RCC 7860 (cell line): ENCODE data around the gene ZFP36L1.

Source experiments
- DNase-seq: peaks from one replicate; pipeline ENCODE4 v3.0.0-alpha.2; 2015; ENCODE audit warnings: low spot score
- FAIRE-seq: peaks from 2 replicates; lab custom pipeline; 2012; peaks lifted over from hg19 to GRCh38; lab: Jason Lieb, UNC

Gene ZFP36L1

DNA sequence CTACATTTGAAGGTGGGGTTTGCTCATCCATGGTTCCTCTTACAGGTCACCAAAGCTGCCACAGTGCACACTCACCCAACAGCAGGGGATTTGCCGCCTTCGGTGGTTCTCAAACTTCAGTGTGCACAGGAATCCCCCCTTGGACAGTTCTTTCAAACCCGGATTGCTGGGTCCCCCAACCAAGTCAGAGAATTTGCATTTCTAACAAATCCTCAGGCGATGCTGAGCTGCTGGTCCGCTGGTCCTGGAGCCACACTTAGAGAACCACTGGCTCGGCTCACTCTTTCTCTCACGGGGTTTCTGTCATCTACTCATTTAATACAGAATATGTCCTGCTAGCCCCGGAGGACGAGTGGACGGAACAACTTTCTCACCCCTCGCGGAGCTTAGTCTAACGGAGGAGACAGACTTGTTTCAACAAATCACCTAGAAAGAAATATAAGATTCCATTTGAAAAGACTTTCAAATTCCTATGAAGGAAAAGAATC is 24.1 kb upstream of the ZFP36L1 start:
- no peak for FAIRE-seq
- DNase-seq = no peak

DNA sequence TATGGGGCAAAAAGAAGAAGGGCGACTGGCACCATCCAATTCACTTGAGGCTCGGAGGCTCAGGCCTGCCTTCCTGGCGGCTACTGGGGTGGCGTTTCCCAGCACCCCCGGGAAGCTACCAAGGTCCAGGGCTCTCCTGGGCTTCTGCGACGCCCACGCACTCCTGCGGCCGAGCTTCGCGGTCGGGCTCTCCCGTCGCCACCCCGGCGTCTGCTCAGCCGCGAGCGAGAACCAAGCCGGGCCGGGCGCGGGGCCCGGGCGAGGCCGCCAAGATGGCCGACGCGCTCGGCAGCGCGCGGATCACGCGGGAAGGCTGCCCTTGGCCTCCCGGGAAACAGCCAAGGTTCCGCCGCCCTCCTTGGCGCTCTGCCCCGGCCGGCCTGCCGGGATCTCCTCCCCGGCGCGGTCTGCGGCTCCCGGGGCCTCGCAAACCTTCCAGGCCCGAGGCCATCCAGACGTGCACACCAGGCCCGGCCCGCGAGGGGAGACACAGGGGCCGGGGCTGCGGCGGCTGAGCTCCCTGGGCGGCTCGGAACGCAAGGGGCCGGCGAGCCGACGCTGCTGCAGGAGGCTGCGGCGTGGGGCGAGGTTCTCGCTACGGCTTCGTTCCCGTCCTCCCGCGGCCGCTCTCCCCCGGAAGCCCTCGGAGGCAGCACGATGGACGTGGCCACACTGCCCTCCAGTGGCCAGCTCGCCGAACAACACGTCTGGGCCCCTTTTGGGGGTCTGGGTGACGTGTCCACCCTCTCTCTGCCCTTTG is 23.5 kb upstream of the ZFP36L1 start:
- peak; percentile 65 for DNase-seq
- FAIRE-seq = no peak

- DNase-seq = no peak
- no peak for FAIRE-seq
Observed at GRCh38 chr14:68815298-68816182, 22.7 kb upstream of the ZFP36L1 start.

DNA sequence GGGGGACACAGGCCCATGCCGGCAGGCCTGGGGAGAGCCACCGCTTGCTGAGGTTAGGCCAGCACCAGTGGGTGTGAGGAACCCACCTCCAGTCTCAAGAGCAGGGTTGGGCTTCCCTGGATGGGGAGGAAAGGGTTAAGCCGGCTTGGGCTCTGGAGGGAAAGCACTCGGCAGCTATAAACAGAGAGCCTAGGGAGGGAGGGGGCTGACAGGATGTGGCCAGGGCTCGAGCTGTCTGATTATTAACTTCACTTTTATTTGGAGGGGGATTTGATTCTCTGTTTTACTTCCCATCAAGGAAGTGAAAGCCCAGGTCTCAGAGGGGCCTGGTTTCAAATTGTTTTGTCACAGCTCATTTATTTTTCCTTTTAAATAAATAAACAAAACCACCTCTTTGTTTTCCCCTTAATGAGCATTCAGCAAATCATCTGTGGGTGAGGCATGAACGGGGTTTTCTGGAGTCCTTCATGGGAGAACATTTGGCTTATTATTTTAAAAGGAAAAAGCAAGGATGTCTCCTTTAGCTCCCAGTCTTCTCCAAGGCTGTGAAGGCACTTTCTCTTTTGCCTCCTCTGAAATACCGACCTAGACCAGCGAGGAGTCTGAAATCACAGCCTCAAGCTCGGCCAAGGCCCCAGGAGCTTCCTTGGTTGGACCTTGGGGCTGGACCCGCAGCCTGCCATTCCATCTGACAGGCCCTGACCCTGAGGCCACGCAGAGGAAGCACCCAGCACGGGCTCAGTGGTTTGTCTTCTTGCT is 21.9 kb upstream of the ZFP36L1 start:
- FAIRE-seq (peak; percentile 65), DNase-seq (peak; percentile 78)

DNA sequence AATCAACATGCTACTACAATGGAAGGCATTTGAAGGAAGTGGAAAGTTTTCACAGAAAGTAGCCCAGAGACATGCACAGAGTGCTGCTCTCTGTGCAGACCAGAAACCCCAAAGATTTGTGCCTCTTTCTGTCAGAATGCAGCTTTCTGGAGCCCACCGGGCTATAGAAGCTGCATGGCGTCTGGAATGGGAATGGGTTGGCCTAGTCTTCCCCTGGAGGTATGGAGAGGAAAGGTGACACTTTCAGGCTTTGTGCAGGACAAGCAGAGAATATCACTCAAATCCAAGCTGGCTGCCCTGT is 21.3 kb upstream of the ZFP36L1 start:
- DNase-seq (no peak), FAIRE-seq (no peak)

DNA sequence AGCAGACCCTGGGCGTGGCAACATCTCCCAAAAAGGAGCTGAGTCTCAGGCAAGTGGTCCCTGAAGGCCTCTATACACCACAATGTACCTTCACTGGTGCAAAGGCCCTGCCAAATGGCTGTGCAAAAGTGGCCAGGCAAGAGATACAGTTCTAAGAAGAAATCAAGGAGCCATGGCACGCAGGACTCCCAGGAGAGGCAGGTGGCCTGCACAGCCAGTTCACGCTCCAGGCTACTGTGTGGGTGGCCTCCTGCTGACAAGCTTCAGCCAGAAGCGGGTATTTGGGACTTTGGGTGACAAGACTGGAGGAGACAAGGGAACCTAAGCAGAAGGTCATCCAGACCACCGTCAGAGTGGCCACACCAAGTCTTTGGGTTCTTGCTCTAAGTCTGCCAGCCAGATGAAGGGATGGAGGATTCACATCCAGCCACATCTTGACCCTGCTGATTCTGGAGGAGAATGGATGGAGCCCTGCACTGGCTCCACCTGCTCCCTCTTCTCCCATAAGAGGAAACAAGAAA is 20.5 kb upstream of the ZFP36L1 start:
- no peak for DNase-seq
- FAIRE-seq = no peak

GRCh38 chr14:68811171-68811570 is 18.3 kb upstream of the ZFP36L1 start:
- FAIRE-seq = no peak
- DNase-seq = no peak

- FAIRE-seq (no peak), DNase-seq (no peak)
Observed at GRCh38 chr14:68810173-68811153, 17.6 kb upstream of the ZFP36L1 start.

- no peak for DNase-seq
- FAIRE-seq = no peak
Observed at GRCh38 chr14:68809524-68809923, 16.7 kb upstream of the ZFP36L1 start.

DNA sequence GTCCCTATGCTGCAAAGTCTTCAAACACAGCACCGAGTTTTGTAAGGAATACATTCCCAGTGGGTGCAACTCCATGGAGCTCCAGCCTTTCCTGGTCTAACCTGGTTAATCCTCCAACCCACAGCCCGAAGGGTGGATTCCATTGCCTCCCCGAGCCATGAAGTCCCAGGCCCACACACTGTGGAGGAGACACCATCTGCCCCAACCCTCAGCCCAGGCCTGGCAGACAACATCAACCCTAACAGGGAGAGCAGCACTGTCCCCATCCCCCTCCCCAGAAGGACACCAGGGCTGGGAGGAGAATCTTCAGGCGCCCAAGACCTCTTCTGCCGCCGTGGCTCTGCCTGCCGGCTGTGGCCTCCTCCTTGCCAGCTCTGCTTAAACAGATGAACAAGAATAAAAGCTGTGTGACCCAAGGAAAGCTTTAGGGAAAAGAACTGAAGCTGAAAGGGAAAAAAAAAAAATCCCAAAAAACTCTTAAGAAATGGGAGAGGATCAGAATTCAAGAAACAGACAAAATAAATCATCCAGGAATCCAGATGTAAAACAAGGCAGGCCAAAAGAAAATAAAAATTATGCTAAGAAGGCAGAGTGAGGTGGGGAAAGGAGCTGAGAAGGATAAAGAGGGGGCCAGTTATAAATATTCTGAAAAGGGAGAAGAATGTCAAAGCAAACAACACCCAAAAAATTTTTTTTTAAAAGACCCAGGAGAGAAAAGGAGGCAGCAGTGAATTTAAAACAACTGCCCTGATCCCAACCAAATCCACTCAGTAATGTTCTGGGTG is 16.0 kb upstream of the ZFP36L1 start:
- DNase-seq (no peak), FAIRE-seq (no peak)

DNA sequence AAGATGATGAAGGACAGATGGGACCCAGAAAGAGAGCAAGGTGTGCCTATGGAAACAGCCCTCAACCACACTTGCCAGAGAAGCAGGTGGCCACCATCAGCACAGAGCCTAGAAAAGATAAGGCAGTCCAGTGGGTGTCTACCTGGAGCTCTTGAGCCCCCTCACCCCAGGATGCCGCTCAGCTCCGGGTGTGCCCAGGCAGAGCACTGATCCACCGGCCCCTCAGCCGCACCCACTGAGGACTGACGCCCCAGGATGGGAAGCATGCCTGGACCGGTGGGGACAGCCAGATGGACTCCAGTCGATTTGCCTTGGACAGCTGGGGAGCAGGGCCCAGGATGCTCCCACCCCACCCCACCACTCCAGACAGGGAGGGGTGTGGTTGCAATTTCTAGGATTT is 15.1 kb upstream of the ZFP36L1 start:
- FAIRE-seq (no peak), DNase-seq (no peak)

- FAIRE-seq = no peak
- no peak for DNase-seq
Observed at GRCh38 chr14:68807148-68807600, 14.3 kb upstream of the ZFP36L1 start.

DNA sequence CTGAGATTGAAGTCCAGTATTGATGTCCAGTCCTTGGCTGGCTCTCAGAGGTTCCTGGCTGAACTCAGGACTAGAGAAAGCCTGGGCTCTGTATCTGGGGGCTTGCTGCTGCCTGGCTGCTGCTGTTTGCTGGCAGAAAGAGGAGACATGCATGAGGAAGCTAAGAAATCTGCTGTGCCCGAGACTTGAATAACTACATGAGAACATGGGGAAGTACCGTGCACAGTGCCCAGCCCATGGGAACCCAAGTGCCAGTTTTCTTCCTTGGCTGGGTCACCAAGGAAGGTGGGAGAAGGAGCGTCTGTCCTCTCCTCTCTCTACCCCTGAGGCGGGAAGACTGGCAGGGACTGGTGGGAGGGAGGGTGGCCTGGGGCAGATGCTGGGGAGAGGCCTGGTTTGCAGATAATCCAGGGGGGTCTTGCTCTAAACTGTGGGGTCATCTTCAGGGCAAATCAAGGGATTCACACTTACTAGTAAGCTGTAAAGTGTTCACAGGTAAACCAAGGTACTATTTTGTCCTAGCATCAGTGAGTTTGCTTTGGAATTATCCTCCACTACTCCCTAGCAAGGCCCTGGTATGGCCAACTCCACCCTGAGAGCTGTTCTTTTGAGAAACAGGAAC is 13.8 kb upstream of the ZFP36L1 start:
- DNase-seq = no peak
- no peak for FAIRE-seq

- DNase-seq = no peak
- no peak for FAIRE-seq
Observed at GRCh38 chr14:68805414-68805813, 12.5 kb upstream of the ZFP36L1 start.

GRCh38 chr14:68801631-68802030 is 8.8 kb upstream of the ZFP36L1 start:
- DNase-seq (no peak), FAIRE-seq (no peak)

DNA sequence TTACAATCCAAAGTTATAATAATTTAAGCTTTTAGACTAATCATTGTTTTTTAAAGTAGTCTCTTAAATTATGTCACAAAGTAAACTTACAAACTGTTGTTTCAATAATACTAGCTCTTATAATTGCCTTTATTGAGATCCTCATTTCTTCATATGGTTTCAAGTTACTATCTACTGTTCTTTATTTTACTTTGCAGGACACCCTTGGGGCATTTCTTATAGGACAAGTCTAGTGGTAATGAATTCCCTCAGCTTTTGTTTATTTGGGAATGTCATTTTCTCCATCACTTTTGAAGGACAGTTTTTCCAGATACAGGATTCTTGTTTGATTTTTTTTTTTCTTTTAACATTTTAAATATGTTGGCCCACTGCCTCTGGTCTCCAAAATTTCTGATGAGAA is 8.1 kb upstream of the ZFP36L1 start:
- FAIRE-seq (no peak), DNase-seq (no peak)

GRCh38 chr14:68800390-68800789 is 7.5 kb upstream of the ZFP36L1 start:
- peak; percentile 33 for DNase-seq
- FAIRE-seq = no peak

- no peak for DNase-seq
- FAIRE-seq = no peak
Observed at GRCh38 chr14:68798621-68799020, 5.8 kb upstream of the ZFP36L1 start.
